ENCODE measurements around the gene KLLN. TPM values are rescaled to one million over a fixed set of nuclear protein-coding genes. Genes with fewer than 3 reads are reported as not detected.

KLLN gene
- polyA plus RNA-seq, 3 donors from 2014 or later: 0.06 to 0.17 TPM; not detected in 1

DNA sequence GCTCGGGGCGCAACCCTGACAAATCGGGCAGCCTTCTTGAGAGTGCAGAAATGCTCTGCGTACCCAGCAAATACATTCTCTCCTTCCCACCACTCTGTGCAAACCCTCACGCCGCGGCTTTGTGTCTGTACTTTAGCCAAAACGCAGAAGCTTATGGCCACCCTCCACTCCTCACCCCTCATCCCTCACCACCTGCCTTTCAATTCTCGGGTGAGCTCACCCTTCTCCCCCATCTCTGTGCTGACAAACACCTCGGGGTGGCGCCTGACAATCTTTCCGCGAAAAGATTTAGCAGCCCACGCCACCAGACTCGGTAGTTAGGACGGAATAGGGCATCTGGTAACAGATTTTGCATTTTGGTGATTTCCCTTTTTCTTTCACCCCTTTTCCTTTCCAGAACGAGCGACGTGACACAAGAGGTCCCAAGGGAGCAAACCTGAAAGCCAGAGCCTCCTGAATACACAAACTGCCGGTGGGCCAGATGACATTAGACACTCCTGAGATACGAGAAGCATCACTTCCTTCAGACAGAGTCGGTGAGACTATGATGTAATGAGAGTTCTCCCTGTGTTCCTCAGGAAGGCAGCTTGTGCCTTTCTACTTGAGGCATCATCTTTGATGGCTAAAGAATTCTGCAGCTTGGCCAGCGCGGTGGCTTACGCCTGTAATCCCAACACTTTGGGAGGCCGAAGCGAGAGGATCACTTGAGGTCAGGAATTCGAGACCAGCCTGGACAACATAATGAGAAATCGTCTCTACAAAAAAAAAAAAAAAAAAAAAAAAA is 44.6 kb downstream of the KLLN start:
- Mint-ChIP-seq H3K36me3 (no peaks in the 10 kb centered on the region), H3K4me3 (peak overlapping the region; percentile 87 to 99 (median 96)), H3K27ac (peak overlapping the region; percentile 82 to 96 (median 94)), H3K9me3 (no peaks in the 10 kb centered on the region), H3K4me1 (peaks cover 44 to 55% of the 10 kb centered on the region in 2 donors), H3K27me3 (ENCODE audit: low read depth in 3 of 3) (peaks cover 4 to 13% (median 4%) of the 10 kb centered on the region in 3 donors)
- DNase-seq: peak in 2 of 3 donors; percentile 57 to 60

DNA sequence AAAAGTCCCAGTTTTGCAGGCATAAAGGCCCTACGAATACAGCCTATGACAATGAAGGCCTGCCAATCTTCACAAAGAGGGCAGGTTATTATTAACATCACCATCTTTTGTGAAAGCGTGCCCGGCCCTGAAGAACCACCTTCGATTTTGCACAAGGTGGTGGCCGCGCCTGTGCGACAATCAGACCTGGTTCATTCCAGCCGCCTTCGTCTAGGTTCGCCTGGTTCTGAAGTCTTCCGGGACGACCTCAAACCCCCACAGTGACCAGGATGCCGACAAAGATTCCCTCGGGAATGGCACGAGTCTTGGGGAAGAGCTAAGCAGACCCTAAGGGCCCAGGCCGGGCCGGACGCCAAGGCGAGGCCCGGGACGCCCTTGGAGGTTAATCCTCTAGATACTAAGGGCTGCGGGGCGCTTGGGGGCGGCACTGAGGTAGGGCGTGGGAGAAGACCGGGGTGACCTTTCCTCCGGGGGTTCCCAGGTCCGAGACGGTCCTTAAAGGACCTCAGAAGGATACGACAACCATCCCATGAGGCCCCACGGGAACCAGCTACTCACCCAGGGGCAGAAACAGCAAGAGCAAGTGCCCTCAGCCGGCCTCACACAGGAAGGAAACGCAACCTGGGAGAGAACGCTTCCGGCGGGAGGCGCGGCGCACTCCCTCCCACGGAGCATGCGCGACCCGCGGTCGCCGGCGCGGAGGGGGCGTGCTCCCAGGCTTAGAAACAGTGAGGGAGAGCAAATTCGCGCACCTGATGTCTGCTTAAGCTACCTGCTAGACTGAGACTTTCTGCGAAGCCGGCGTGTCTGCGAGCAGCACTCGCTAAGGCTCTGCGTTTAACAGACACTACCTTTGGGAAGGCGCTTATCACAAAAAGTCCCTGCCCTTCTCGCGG is 45.5 kb downstream of the KLLN start, which contains the start of gene ATAD1:
Gene ATAD1 (minus strand): TSS at position 618 of the 896 bp plus-strand sequence. CDS start 3,627 bp downstream, outside the sequence.
- H3K9me3 Mint-ChIP-seq: no peaks in the 10 kb centered on the region

DNA sequence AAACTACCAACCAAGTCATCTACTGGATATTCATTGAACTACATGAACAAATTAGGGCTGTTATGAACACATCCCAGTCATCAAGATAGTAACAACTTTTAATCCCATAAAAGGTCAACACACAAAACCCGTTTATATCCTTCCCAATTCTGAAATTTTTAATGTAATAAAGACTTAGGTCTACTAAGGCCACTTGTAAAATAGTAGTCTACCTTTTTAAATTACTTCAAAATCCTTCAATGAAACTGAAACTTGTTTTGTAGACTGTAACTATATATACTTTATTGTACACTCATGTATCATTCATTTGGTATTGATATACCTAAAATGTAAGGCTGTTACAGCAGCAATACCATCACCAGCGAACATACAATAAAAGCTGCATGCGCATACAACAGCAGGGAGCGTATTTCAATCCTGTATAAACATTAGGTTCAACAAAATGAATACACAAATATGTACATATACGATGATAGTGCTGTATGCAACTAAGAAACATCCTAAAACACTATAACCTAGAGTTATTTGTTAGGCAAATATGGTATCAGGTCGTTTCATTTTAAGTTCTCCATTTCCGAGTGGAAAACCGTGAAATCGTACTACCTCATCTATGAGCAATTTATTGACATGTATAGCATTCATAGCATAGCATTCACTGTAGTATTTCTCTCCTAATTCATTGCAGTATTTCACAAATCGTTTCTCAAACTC is 46.3 kb downstream of the KLLN start:
- Mint-ChIP-seq H3K4me3 (peak overlapping the region; percentile 87 to 99 (median 96)), H3K27me3 (ENCODE audit: low read depth in 3 of 3) (peaks cover 2 to 13% (median 4%) of the 10 kb centered on the region in 3 donors), H3K27ac (peak overlapping the region; percentile 82 to 96 (median 94)), H3K9me3 (no peaks in the 10 kb centered on the region), H3K4me1 (peaks cover 44 to 58% of the 10 kb centered on the region in 2 donors), H3K36me3 (peaks cover 0 to 5% (median 0%) of the 10 kb centered on the region in 3 donors)
- DNase-seq: no peak

More for the DNA sequence above, 45.5 kb downstream of the KLLN start, which contains the start of gene ATAD1:
- DNase-seq: peak; percentile 87 to 88 (median 87)
- Mint-ChIP-seq H3K27me3 (ENCODE audit: low read depth in 3 of 3) (peaks cover 4 to 13% (median 4%) of the 10 kb centered on the region in 3 donors), H3K4me3 (peak within 1 kb of the TSS; percentile 87 to 99 (median 96)), H3K36me3 (peaks cover 0 to 2% (median 0%) of the 10 kb centered on the region in 3 donors), H3K4me1 (peaks cover 44 to 58% of the 10 kb centered on the region in 2 donors), H3K27ac (peak within 1 kb of the TSS; percentile 82 to 96 (median 94))

DNA sequence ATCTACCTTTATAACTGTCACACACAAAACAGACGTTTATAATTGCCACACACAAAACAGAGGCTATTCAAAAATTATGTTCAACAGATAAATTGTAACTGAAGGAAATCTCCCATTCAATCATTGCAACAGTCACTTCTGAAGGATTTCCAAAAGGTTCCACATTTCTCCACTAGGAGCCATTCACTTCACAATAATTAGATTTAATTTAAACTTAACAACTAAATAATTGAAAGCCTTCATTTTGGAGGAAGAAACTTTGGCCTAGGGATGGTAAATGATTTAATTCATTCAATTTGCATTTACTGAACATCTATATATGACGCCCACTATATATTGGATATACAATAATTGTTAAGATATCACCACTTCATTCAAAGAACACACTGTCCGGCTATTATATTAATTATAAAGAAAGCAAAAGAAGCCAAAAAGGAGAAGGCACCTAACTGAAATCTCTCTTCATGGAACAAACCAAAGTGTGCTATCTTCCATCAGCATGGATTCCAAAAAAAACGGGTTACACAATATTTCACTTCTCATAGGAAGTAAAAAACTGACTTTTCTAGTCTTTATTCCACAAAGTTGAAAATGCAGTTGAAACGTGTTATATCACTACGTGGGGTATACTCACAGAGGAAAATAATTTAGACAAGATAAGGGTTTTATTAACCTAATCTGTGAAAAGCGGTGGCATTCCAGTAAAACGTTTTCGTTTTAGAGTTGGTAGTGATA is 47.0 kb downstream of the KLLN start:
- Mint-ChIP-seq H3K36me3 (peaks cover 7 to 12% (median 7%) of the 10 kb centered on the region in 3 donors), H3K4me3 (peak overlapping the region; percentile 87 to 99 (median 96)), H3K27me3 (ENCODE audit: low read depth in 3 of 3) (peaks cover 2 to 13% (median 4%) of the 10 kb centered on the region in 3 donors), H3K9me3 (no peaks in the 10 kb centered on the region), H3K27ac (peak overlapping the region; percentile 68 to 95 (median 92)), H3K4me1 (peaks cover 48 to 65% of the 10 kb centered on the region in 2 donors)
- DNase-seq: no peak

Other genes with a start within 250 kb of the KLLN start
- gene PAPSS2, start 203.7 kb downstream of the KLLN start, polyA plus RNA-seq: under 1 TPM in 2 of 3 donors, not detected in 1; 0.11 to 0.14 TPM
- gene ATAD1, start 45.3 kb downstream of the KLLN start, polyA plus RNA-seq: 10 to 100 TPM; 31.2 to 44.0 (median 42.1) TPM
- gene PTEN, start 92 bp upstream of the KLLN start, polyA plus RNA-seq: 10 to 100 TPM; 18.0 to 33.5 (median 30.6) TPM